Activated CD4-positive, alpha-beta T cell treated with anti-CD3 and anti-CD28 coated beads, Interleukin-2, Interleukin-6, amounts not matched to agents 100 ng/mL and 50 ng/mL, durations not matched to agents 16 hours and 8 hours (primary cell): ENCODE results near the gene MOGAT3.

Experiments
- DNase-seq: peaks from one replicate; pipeline ENCODE4 v3.0.0-alpha.2; 2020

Gene MOGAT3

DNA sequence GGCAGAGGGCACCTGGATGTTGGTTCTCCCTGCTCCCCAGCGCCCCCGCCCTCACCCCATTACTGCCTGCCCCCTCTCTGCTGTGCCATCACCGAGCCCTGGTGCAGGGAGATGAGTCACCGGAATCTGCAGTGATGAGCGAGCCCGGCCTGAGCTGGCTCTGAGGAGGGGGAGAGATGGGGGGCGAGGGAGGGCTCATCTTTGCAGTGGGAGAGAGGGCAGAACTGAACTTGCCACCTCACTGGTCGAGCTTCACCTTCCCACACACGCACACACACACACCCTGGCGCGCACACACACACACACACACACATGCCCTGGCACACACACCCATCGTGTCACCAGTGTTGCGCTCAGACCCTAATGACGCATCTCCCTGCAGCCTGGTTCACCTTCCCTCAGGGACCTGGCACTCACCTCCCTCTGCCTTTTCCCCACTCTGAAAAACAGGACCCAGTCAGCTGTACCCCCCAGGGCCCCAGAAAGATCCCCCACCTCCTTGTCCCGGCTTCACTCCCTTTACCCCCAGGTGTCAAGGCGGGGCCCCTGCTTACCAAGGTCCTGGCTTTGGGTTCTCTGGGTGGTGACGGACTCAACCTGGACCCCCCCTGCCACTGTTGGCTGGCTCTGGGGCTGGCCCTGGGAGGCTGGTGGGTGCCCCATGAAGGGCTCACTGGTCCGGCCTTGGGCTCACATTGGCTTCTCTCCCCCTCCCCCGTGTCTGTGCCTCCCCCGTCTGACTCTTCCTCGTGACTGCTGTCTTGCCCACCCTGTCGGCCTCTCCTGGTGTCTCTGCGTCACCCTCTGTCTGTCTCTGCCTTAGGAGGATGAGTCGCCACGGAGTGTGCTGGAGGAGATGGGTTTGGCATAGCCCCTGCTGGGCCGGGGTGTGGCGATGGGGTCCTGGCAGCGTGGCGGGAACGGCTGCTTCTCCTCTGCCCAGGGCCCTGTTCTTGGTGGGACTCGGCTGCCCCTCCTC lies 40.9 kb downstream of the MOGAT3 start:
- no peak for DNase-seq

DNA sequence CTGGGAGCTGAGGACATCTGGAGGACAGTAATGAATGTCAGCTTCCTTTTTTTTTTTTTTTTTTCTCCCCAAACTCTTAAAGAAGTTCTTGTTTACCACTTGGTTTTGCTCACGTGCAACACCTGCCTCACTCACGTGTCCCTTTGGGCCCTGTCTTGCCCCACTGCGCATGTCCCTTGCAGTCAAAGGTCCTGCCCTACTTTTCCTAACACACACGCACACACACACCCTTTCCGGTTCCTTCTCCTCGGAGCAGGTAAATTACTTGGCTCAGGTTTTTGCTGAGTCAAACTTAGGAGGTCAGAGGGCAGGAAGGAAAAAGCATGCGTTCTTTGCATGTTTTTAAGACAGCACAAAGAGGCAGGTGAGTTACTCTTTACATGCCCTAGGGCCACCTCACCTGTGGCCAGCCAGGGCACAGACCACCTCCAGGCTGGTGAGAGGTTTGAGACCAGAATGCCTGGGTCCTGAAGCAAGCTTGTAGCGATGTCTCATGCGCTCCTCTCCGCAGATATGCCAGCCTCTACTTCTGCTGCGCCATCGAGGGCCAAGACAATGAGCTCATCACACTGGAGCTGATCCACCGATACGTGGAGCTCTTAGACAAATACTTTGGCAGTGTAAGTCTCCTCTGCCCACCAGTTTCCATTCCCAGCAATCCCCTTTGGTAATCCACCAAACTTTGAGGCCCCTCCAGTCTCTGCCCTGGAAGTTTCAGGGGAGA lies 43.8 kb downstream of the MOGAT3 start:
- no peak for DNase-seq

DNA sequence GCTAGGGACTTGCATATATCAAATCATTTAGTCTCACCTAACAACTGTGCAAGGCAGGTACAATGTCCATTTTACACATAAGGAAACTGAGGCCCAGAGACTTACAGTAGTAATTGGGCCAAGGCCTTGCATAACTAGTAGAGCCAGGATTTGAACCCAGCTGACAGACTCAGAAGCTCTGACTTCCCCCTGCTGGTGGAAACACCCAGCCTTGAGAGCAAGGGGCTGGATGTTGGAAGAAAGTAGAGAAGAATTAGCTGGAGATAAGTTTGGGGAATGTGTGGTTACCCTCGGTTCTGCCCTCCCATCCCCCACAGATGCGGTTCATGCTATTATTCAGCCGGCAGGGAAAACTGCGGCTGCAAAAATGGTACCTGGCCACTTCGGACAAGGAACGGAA lies 44.6 kb downstream of the MOGAT3 start:
- DNase-seq, result no peak

DNA sequence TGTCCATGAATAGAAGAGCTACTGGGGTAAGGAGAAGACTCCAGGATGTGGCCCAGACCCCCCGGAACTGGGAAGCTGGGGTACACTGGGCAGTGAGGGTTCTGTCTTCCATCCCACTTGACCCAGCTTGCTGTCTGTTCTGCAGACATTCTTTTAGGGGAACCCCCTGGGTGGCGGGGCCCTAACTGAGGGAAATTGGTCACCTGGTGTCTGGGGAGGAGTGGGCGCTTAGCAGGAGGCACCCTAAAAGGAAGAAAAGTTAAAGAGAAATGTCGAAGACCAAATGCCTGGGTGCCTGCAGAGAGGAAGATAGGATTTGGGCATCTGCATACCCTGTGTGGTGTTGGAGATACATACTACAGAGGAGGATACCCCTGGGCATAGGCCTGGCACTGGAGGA lies 45.5 kb downstream of the MOGAT3 start:
- no peak for DNase-seq

DNA sequence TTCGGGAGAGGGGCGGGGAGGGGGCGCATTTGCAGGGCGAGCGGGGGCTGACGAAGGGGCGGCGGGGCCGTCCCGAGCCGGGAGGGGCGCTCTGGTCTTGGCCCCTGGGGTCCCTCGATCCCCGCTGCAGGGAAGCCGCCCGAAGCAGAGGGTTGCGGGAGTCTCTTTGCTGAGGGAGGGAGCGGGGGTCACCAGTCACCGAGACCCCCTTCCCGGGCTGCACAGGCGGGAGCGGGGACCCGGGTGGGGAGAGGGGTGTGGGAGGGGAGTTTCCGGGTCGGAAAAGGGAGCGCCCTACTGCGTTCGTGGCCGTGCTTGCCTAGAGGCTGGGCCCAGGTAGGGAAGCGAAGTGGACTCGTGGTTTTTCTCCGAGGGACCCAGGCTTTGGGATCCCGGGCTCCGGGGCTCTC lies 46.1 kb downstream of the MOGAT3 start:
- no peak for DNase-seq

DNA sequence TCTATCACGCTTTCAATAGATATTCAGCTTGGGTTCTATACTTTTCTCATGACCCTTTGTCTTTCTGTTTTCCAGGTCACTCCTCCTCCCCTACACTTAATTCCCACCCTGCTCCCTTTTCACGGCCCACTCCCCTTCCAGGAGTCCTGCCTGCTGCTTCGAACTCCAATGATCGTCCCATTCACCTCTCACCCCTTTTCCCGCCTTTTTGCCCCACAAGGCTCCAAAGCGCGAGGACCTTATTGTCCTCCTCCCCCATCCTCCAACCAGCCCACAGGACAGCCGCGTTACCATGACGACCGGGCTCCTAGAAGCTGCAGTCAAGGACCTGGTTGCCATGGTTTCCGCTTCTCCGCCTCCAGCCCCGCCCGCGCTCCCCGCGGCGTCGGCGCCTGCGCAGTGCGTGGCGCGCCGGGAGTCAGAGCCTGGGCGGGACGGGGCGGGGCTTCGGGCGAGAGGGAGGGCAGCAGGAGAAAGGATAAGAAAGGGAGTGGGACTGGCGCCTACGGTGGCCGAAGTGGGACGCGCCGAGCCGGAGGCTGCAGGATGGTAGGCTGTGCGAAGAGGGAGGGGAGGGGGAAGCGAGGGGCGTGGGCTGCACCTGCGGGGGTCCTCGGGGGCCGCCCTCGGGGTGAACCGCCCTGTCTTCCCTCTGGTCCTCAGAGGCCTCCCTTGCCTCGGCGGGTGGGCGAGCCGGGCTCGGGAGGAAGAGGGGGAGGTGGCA lies 46.7 kb downstream of the MOGAT3 start, which contains the start of gene AP1S1:
TSS of gene AP1S1 (plus strand) at position 508 of the 724 bp plus-strand sequence. CDS start at position 547, 39 bp downstream.
- peak; percentile 97 for DNase-seq

DNA sequence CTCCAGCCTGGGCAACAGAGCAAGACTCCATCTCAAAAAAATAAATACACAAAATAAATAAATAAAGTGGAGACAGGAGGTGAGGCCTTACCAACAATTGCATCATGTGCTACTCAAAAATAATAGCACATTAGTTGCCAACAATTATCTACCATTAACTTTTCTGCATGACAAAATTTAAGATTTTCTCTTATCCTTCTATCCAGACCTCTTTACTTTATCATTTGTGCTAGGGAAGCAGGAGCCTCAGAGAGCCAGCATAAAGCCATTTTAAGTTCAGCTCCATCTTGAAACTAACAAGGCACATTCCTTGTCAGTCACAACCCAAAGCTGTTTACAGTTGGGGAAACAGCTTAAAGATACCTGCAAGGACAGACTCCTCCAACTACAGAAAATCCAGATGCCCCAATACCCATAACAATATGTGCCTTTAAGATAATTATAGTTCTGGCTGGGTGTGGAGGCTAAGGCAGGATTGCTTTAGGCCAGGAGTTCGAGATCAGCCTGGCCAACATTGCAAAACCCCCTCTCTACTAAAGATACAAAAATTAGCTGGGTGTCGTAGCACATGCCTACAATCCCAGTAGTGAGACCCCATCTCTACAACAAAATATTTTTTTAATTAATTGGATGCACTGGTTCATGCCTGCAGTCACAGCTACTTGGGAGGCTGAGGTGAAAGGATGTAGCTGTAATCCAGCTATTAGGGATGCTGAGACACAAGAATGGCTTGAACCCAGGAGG lies 48.8 kb downstream of the MOGAT3 start:
- DNase-seq, result no peak
